Measurements from ENCODE around the gene SLC39A10.

The SLC39A10 gene

DNA sequence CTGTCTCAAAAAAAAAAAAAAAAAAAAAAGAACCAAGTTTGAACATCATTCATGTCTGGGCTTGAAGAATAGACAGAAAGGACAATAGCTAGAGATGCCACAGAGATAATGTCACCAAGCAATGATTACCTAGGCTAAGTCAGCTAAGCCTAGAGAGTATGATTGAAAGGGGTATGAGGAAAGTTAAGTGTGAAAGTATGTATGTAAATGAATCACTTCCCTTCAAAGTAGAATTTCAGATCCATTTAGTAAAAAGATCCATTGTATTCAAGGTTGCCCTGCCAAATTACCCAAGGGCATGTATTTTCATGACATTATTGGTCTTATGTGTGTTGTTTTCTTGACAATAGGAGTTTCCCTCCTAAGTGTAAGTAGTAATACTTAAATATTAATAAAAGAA lies 34.1 kb upstream of the SLC39A10 start:
- H4K8ac ChIP-seq (ENCODE audit: low read depth, low read length), result no peak overlapping the region
- H3K27me3 ChIP-seq (ENCODE audit: control insufficient read depth in 3 of 3, insufficient read depth in 3 of 3, low read depth in 1 of 3, low read length in 3 of 3), result no peaks in the 10 kb centered on the region
- no peak for DNase-seq (ENCODE audit: low spot score)
- no peak overlapping the region for H2AK5ac ChIP-seq (ENCODE audit: low read depth, low read length)
- no peak overlapping the region for H2BK12ac ChIP-seq (ENCODE audit: low read length)
- H2BK5ac ChIP-seq (ENCODE audit: low read length), result no peak overlapping the region
- no peak overlapping the region for H2BK15ac ChIP-seq (ENCODE audit: low read length)
- no peaks in the 10 kb centered on the region for H3K36me3 ChIP-seq (replicated peaks in 1 of 2; ENCODE audit: control insufficient read depth in 2 of 2, insufficient read depth in 2 of 2, low read length in 2 of 2)
- no peaks in the 10 kb centered on the region for H3K79me1 ChIP-seq (ENCODE audit: low read depth, low read length)
- H3K23ac ChIP-seq (ENCODE audit: low read depth, low read length, poor library complexity), result no peak overlapping the region
- no peak overlapping the region for H4K91ac ChIP-seq (ENCODE audit: low read depth, low read length, poor library complexity)
- H3K18ac ChIP-seq (ENCODE audit: low read length), result no peak overlapping the region
- H3K9ac ChIP-seq (ENCODE audit: low read depth, low read length, poor library complexity), result no peak overlapping the region
- H3K27ac ChIP-seq (replicated peaks; ENCODE audit: low read length), result no peak overlapping the region
- no peaks in the 10 kb centered on the region for H3K4me1 ChIP-seq (ENCODE audit: control insufficient read depth in 2 of 2, insufficient read depth in 1 of 2, low read depth in 1 of 2, low read length in 2 of 2)
- H2AFZ ChIP-seq (ENCODE audit: low read length), result no peak overlapping the region
- H3K9me3 ChIP-seq (replicated peaks in 1 of 2; ENCODE audit: control insufficient read depth in 2 of 2, insufficient read depth in 1 of 2, low read depth in 1 of 2, low read length in 2 of 2), result no peaks in the 10 kb centered on the region
- no peak overlapping the region for H2BK120ac ChIP-seq (ENCODE audit: low read depth, low read length)
- no peak overlapping the region for H3K14ac ChIP-seq (ENCODE audit: low read length)
- no peak overlapping the region for H3K4me2 ChIP-seq (ENCODE audit: insufficient read depth, low read length, poor library complexity, severe bottlenecking)
- H3K4ac ChIP-seq (ENCODE audit: low read length), result no peak overlapping the region
- no peak overlapping the region for H3K4me3 ChIP-seq (ENCODE audit: low read length in 2 of 2)

DNA sequence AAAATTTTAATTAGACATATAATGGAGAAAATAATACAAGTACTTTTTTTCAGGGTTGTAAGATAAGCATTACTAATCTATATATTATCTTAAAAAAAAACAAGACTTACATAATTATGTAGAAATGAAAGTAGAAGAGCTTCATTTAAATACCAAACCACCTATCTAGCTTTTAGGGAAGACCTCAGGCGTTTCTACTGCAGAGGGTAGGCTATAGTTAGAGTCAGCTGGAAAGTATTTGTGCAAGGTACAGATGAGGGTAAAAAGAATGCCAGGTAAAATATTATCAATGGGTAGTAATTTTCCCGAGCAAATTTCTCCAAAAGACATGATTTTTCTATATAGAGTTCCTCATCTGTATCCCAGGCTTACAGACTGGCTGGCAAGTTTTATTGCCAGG lies 30.5 kb upstream of the SLC39A10 start:
- Histone ChIP-seq H3K18ac (ENCODE audit: low read length) (no peak overlapping the region), H3K23ac (ENCODE audit: low read depth, low read length, poor library complexity) (no peak overlapping the region), H3K4me1 (ENCODE audit: control insufficient read depth in 2 of 2, insufficient read depth in 1 of 2, low read depth in 1 of 2, low read length in 2 of 2) (no peaks in the 10 kb centered on the region), H3K4ac (ENCODE audit: low read length) (no peak overlapping the region), H3K14ac (ENCODE audit: low read length) (no peak overlapping the region), H2AFZ (ENCODE audit: low read length) (no peak overlapping the region), H3K4me2 (ENCODE audit: insufficient read depth, low read length, poor library complexity, severe bottlenecking) (no peak overlapping the region), H3K36me3 (replicated peaks in 1 of 2; ENCODE audit: control insufficient read depth in 2 of 2, insufficient read depth in 2 of 2, low read length in 2 of 2) (no peaks in the 10 kb centered on the region), H2AK5ac (ENCODE audit: low read depth, low read length) (no peak overlapping the region), H3K27me3 (ENCODE audit: control insufficient read depth in 3 of 3, insufficient read depth in 3 of 3, low read depth in 1 of 3, low read length in 3 of 3) (no peaks in the 10 kb centered on the region), H2BK5ac (ENCODE audit: low read length) (no peak overlapping the region), H3K27ac (replicated peaks; ENCODE audit: low read length) (no peak overlapping the region), H2BK120ac (ENCODE audit: low read depth, low read length) (no peak overlapping the region), H2BK12ac (ENCODE audit: low read length) (no peak overlapping the region), H3K4me3 (ENCODE audit: low read length in 2 of 2) (no peak overlapping the region), H4K8ac (ENCODE audit: low read depth, low read length) (no peak overlapping the region), H3K79me1 (ENCODE audit: low read depth, low read length) (no peaks in the 10 kb centered on the region), H3K9ac (ENCODE audit: low read depth, low read length, poor library complexity) (no peak overlapping the region), H4K91ac (ENCODE audit: low read depth, low read length, poor library complexity) (no peak overlapping the region), H3K9me3 (replicated peaks in 1 of 2; ENCODE audit: control insufficient read depth in 2 of 2, insufficient read depth in 1 of 2, low read depth in 1 of 2, low read length in 2 of 2) (no peaks in the 10 kb centered on the region), H2BK15ac (ENCODE audit: low read length) (no peak overlapping the region)
- no CpG with 5 or more reads among the region's 2 CpGs for WGBS, 2 donors (ENCODE audit: extremely low coverage in 2 of 2, insufficient read length in 2 of 2, insufficient replicate concordance in 1 of 2)
- DNase-seq (ENCODE audit: low spot score), result no peak

DNA sequence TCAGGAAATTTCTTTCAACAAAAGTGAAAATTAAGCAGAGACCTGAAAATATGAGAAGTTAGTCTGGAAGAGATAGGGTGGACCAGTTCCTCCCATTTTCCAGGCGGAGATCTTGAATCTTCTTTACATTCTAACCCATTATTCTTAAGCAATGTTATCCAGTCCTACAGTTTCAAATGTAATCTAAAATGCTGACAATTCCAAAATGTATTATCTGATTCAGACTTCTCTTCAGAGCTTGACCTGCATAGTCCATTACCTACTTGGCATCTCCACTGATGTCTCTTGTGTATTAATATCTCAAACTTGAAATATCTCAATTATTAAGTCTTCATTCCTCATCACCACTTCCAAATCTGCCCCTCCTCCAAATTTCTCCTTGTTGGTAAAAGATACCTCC lies 28.4 kb upstream of the SLC39A10 start:
- Histone ChIP-seq H3K18ac (ENCODE audit: low read length) (no peak overlapping the region), H3K9me3 (replicated peaks in 1 of 2; ENCODE audit: control insufficient read depth in 2 of 2, insufficient read depth in 1 of 2, low read depth in 1 of 2, low read length in 2 of 2) (peaks cover 0 to 2% of the 10 kb centered on the region in 2 donors), H4K8ac (ENCODE audit: low read depth, low read length) (no peak overlapping the region), H4K91ac (ENCODE audit: low read depth, low read length, poor library complexity) (no peak overlapping the region), H3K9ac (ENCODE audit: low read depth, low read length, poor library complexity) (no peak overlapping the region), H2BK5ac (ENCODE audit: low read length) (no peak overlapping the region), H2BK12ac (ENCODE audit: low read length) (no peak overlapping the region), H3K36me3 (replicated peaks in 1 of 2; ENCODE audit: control insufficient read depth in 2 of 2, insufficient read depth in 2 of 2, low read length in 2 of 2) (no peaks in the 10 kb centered on the region), H3K4ac (ENCODE audit: low read length) (no peak overlapping the region), H3K4me2 (ENCODE audit: insufficient read depth, low read length, poor library complexity, severe bottlenecking) (no peak overlapping the region), H2AFZ (ENCODE audit: low read length) (no peak overlapping the region), H2BK120ac (ENCODE audit: low read depth, low read length) (no peak overlapping the region), H2BK15ac (ENCODE audit: low read length) (no peak overlapping the region), H3K27me3 (ENCODE audit: control insufficient read depth in 3 of 3, insufficient read depth in 3 of 3, low read depth in 1 of 3, low read length in 3 of 3) (no peaks in the 10 kb centered on the region), H3K23ac (ENCODE audit: low read depth, low read length, poor library complexity) (no peak overlapping the region), H3K4me1 (ENCODE audit: control insufficient read depth in 2 of 2, insufficient read depth in 1 of 2, low read depth in 1 of 2, low read length in 2 of 2) (no peaks in the 10 kb centered on the region), H3K27ac (replicated peaks; ENCODE audit: low read length) (no peak overlapping the region), H3K79me1 (ENCODE audit: low read depth, low read length) (no peaks in the 10 kb centered on the region), H3K14ac (ENCODE audit: low read length) (no peak overlapping the region), H3K4me3 (ENCODE audit: low read length in 2 of 2) (no peak overlapping the region), H2AK5ac (ENCODE audit: low read depth, low read length) (no peak overlapping the region)
- DNase-seq (ENCODE audit: low spot score), result no peak
- WGBS, 2 donors (ENCODE audit: extremely low coverage in 2 of 2, insufficient read length in 2 of 2, insufficient replicate concordance in 1 of 2), result no CpG with 5 or more reads among the region's 1 CpG

DNA sequence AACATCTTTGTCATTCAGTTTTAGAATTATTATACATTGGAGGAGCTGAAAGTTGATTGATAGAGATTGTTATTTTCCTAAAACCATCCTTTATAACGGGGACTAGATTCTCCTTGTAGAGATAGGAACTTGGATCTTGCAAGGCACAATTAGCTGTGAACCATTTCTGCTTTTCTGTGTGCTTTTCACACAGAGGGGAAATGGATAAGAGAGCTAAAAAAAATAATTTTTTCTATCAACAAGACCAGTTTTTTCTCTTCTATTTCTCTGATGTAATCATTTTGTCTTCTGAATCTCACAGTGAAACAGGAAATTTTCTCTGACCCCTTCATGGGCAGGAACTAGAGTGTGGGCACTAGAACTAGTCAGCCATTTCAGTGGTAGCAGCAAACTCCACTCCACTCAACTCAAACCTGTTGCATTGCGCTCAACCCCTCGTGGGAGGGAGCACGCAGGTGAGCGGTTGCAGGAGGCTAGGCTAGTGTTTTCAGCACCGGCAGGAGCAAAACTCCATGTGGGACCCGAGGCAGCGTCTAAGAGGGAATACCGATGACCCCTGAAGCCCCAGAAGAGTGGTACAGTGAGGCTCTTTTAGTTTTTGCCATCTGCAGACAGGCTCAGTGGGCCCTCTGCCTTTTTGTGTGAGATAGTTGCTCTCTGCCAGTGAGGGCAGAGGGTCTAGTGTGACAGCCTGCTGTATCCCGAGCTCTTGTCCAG lies 24.0 kb upstream of the SLC39A10 start:
- no peak overlapping the region for H3K4me3 ChIP-seq (ENCODE audit: low read length in 2 of 2)
- no peak overlapping the region for H3K9ac ChIP-seq (ENCODE audit: low read depth, low read length, poor library complexity)
- no peak overlapping the region for H3K27ac ChIP-seq (replicated peaks; ENCODE audit: low read length)
- H2BK5ac ChIP-seq (ENCODE audit: low read length), result no peak overlapping the region
- no peak overlapping the region for H4K8ac ChIP-seq (ENCODE audit: low read depth, low read length)
- H2AK5ac ChIP-seq (ENCODE audit: low read depth, low read length), result no peak overlapping the region
- no peak overlapping the region for H3K4me2 ChIP-seq (ENCODE audit: insufficient read depth, low read length, poor library complexity, severe bottlenecking)
- no peak overlapping the region for H4K91ac ChIP-seq (ENCODE audit: low read depth, low read length, poor library complexity)
- WGBS, 2 donors (ENCODE audit: extremely low coverage in 2 of 2, insufficient read length in 2 of 2, insufficient replicate concordance in 1 of 2), result no CpG with 5 or more reads among the region's 10 CpGs
- H2AFZ ChIP-seq (ENCODE audit: low read length), result peak overlapping the region; percentile 13
- H3K23ac ChIP-seq (ENCODE audit: low read depth, low read length, poor library complexity), result no peak overlapping the region
- peaks cover 0 to 2% of the 10 kb centered on the region in 2 donors for H3K4me1 ChIP-seq (ENCODE audit: control insufficient read depth in 2 of 2, insufficient read depth in 1 of 2, low read depth in 1 of 2, low read length in 2 of 2)
- H3K14ac ChIP-seq (ENCODE audit: low read length), result no peak overlapping the region
- no peaks in the 10 kb centered on the region for H3K36me3 ChIP-seq (replicated peaks in 1 of 2; ENCODE audit: control insufficient read depth in 2 of 2, insufficient read depth in 2 of 2, low read length in 2 of 2)
- no peaks in the 10 kb centered on the region for H3K27me3 ChIP-seq (ENCODE audit: control insufficient read depth in 3 of 3, insufficient read depth in 3 of 3, low read depth in 1 of 3, low read length in 3 of 3)
- peak overlapping the region; percentile 60 for H3K18ac ChIP-seq (ENCODE audit: low read length)
- H2BK120ac ChIP-seq (ENCODE audit: low read depth, low read length), result no peak overlapping the region
- no peak overlapping the region for H2BK12ac ChIP-seq (ENCODE audit: low read length)
- no peak overlapping the region for H2BK15ac ChIP-seq (ENCODE audit: low read length)
- H3K9me3 ChIP-seq (replicated peaks in 1 of 2; ENCODE audit: control insufficient read depth in 2 of 2, insufficient read depth in 1 of 2, low read depth in 1 of 2, low read length in 2 of 2), result peaks cover 0 to 2% of the 10 kb centered on the region in 2 donors
- H3K79me1 ChIP-seq (ENCODE audit: low read depth, low read length), result no peaks in the 10 kb centered on the region
- DNase-seq (ENCODE audit: low spot score), result no peak
- no peak overlapping the region for H3K4ac ChIP-seq (ENCODE audit: low read length)
